OCI-M2 (cell line): Measurements from ENCODE around the gene MGMT.

ENCODE experiments used
- DNase-seq: peaks from one replicate; lab custom pipeline; 2025; ENCODE audit not compliant: unreplicated experiment; lab: John Stamatoyannopoulos, UW

The MGMT gene

GRCh38 chr10:129581827-129582411, 114.9 kb downstream of the MGMT start:
- DNase-seq, result no peak

- no peak for DNase-seq
Measured at GRCh38 chr10:129583831-129584230, 116.8 kb downstream of the MGMT start.

GRCh38 chr10:129586898-129587443, 119.9 kb downstream of the MGMT start:
- DNase-seq, result no peak

GRCh38 chr10:129589546-129589945, 122.5 kb downstream of the MGMT start:
- DNase-seq, result no peak

GRCh38 chr10:129593953-129594352, 126.9 kb downstream of the MGMT start:
- no peak for DNase-seq

GRCh38 chr10:129594811-129595210, 127.8 kb downstream of the MGMT start:
- no peak for DNase-seq

GRCh38 chr10:129598413-129598812, 131.4 kb downstream of the MGMT start:
- no peak for DNase-seq

- DNase-seq, result no peak
Measured at GRCh38 chr10:129599160-129599559, 132.1 kb downstream of the MGMT start.

GRCh38 chr10:129601737-129602136, 134.7 kb downstream of the MGMT start:
- DNase-seq, result no peak

- DNase-seq, result no peak
Measured at GRCh38 chr10:129602938-129603535, 136.0 kb downstream of the MGMT start.

GRCh38 chr10:129604333-129605032, 137.4 kb downstream of the MGMT start:
- no peak for DNase-seq

GRCh38 chr10:129605266-129605985, 138.4 kb downstream of the MGMT start:
- DNase-seq, result no peak

- DNase-seq, result no peak
Measured at GRCh38 chr10:129605986-129606518, 139.0 kb downstream of the MGMT start.

GRCh38 chr10:129607607-129608109, 140.6 kb downstream of the MGMT start:
- DNase-seq, result no peak

- no peak for DNase-seq
Measured at GRCh38 chr10:129608653-129609052, 141.6 kb downstream of the MGMT start.

- no peak for DNase-seq
Measured at GRCh38 chr10:129609551-129609950, 142.5 kb downstream of the MGMT start.

- no peak for DNase-seq
Measured at GRCh38 chr10:129612481-129613109, 145.6 kb downstream of the MGMT start.

GRCh38 chr10:129613377-129613980, 146.4 kb downstream of the MGMT start:
- DNase-seq, result no peak

- DNase-seq, result no peak
Measured at GRCh38 chr10:129614341-129614740, 147.3 kb downstream of the MGMT start.

GRCh38 chr10:129615381-129615780, 148.3 kb downstream of the MGMT start:
- no peak for DNase-seq
